Mesendoderm (in vitro differentiated cells): ENCODE measurements around the gene EYS.
A peak's percentile ranks its signal among the peaks of the same experiment; 100 is the strongest.

Experiments
- DNase-seq: peaks from one replicate; pipeline ENCODE4 v3.0.0; 2013
- H2AK5ac ChIP-seq: 2 replicates; pipeline ENCODE4 v1.6.1; 2013; ENCODE audit warnings: low read length, inconsistent platforms
- H2BK120ac ChIP-seq: 2 replicates; pipeline ENCODE4 v1.6.1; 2013; ENCODE audit warnings: low read depth, mild to moderate bottlenecking, low read length, moderate library complexity, mixed read lengths
- H2BK15ac ChIP-seq: replicated peaks from 2 replicates; pipeline ENCODE4 v1.6.1; 2013; ENCODE audit warnings: low read depth, mild to moderate bottlenecking, moderate library complexity
- H2BK5ac ChIP-seq: 2 replicates; pipeline ENCODE4 v1.6.1; 2013; ENCODE audit warnings: low read length, inconsistent platforms
- H3K18ac ChIP-seq: 2 replicates; pipeline ENCODE4 v1.6.1; 2013; ENCODE audit warnings: mild to moderate bottlenecking, low read length, mixed read lengths
- H3K23ac ChIP-seq: one replicate; pipeline ENCODE4 v1.6.1; 2013; ENCODE audit warnings: low read length
- H3K27ac ChIP-seq: 2 replicates; pipeline ENCODE4 v1.5.1; 2013; ENCODE audit warnings: low read depth, mild to moderate bottlenecking, inconsistent platforms, low read length, moderate library complexity
- H3K27me3 ChIP-seq: 2 replicates; pipeline ENCODE4 v1.6.1; 2013; ENCODE audit warnings: low read length, control low read depth, mild to moderate bottlenecking, inconsistent platforms; ENCODE audit not compliant: insufficient read depth, poor library complexity
- H3K36me3 ChIP-seq: 2 replicates; pipeline ENCODE4 v1.6.1; 2013; ENCODE audit warnings: low read length, inconsistent platforms; ENCODE audit not compliant: control insufficient read depth, insufficient read depth
- H3K4ac ChIP-seq: one replicate; pipeline ENCODE4 v1.6.1; 2013; ENCODE audit warnings: low read depth, mild to moderate bottlenecking, low read length, moderate library complexity
- H3K4me1 ChIP-seq: 2 replicates; pipeline ENCODE4 v1.6.1; 2013; ENCODE audit warnings: low read depth, low read length, inconsistent platforms; ENCODE audit not compliant: control insufficient read depth
- H3K4me2 ChIP-seq: 2 replicates; pipeline ENCODE4 v1.6.1; 2013; ENCODE audit warnings: low read length
- H3K4me3 ChIP-seq: 2 replicates; pipeline ENCODE4 v1.5.1; 2013; ENCODE audit warnings: mild to moderate bottlenecking, low read length
- H3K56ac ChIP-seq: one replicate; pipeline ENCODE4 v1.6.1; 2013; ENCODE audit warnings: low read length
- H3K79me1 ChIP-seq: 2 replicates; pipeline ENCODE4 v1.6.1; 2013; ENCODE audit warnings: low read length, inconsistent platforms
- H3K79me2 ChIP-seq: 2 replicates; pipeline ENCODE4 v1.6.1; 2013; ENCODE audit warnings: mild to moderate bottlenecking, low read length; ENCODE audit not compliant: control insufficient read depth, insufficient read depth
- H3K9ac ChIP-seq: 2 replicates; pipeline ENCODE4 v1.6.1; 2013; ENCODE audit warnings: low read length, inconsistent platforms
- H4K5ac ChIP-seq: one replicate; pipeline ENCODE4 v1.6.1; 2013; ENCODE audit warnings: low read length
- H4K8ac ChIP-seq: one replicate; pipeline ENCODE4 v1.6.1; 2013; ENCODE audit warnings: low read depth, mild to moderate bottlenecking, control low read depth, low read length, moderate library complexity
- WGBS: extraction: QIAGEN DNeasy Blood & Tissue Kit; methylation state at CpG from one replicate; pipeline ENCODE4 v1.1.7; 2013; ENCODE audit warnings: low lambda C conversion rate, missing lambda C conversion rate; ENCODE audit not compliant: insufficient coverage; ENCODE audit errors: extremely low coverage; 5-methylcytosine and 5-hydroxymethylcytosine counted together

EYS gene

GRCh38 chr6:65642776-65643175, 64.2 kb downstream of the EYS start:
- H4K5ac ChIP-seq, result no peak overlapping the region
- H3K36me3 ChIP-seq, result no peaks in the 10 kb centered on the region
- no peaks in the 10 kb centered on the region for H3K79me2 ChIP-seq
- H3K4ac ChIP-seq, result no peak overlapping the region
- no peak overlapping the region for H3K4me2 ChIP-seq
- H3K27me3 ChIP-seq, result no peaks in the 10 kb centered on the region
- H3K4me3 ChIP-seq, result no peak overlapping the region
- no peak overlapping the region for H2AK5ac ChIP-seq
- no peak overlapping the region for H4K8ac ChIP-seq
- no peaks in the 10 kb centered on the region for H3K4me1 ChIP-seq
- no peak overlapping the region for H2BK120ac ChIP-seq
- no peaks in the 10 kb centered on the region for H3K79me1 ChIP-seq
- H3K18ac ChIP-seq, result no peak overlapping the region
- H3K27ac ChIP-seq, result no peak overlapping the region
- no peak overlapping the region for H3K56ac ChIP-seq
- no peak overlapping the region for H2BK15ac ChIP-seq
- no peak for DNase-seq
- H2BK5ac ChIP-seq, result no peak overlapping the region
- WGBS, result no CpG with 5 or more reads among the region's 1 CpG
- H3K9ac ChIP-seq, result no peak overlapping the region
- no peak overlapping the region for H3K23ac ChIP-seq

DNA sequence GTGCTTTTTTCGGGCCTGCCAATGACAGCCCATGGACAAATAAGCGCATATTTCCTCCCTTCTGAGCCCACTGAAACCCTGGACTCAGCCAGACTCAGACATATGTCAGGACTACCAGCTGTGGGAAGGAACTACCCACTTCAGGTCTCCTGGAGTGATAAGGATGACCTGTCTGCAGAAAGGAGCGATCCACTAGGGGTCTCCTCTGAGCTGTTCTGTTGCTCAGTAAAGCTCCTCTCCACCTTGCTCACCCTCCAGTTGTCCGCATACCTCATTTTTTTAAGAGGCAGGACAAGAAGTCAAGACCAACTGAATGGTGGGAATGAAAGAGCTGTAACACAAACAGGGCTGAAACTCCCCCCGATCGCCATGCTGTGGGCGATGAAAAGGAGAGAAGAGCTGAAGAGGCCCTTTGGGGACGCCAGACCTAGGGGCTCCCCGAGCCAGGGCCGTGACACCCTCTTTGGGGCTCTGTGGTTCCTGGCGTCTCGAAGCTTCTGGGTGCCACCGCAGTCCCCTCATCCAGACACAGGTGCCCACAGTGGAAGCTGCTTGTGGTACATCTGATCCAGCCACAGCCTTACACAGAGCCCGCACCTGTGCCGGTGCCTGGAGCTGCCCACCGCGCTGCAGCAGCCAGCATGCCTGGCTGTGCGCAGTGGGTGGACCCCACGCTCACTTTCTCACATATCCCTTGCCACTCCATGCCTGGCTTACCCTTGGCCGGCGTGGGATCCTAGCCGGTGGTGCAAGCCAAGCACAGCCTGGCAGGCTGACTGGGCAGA, 68.8 kb downstream of the EYS start:
- Histone ChIP-seq H3K23ac (no peak overlapping the region), H3K4ac (no peak overlapping the region), H2AK5ac (no peak overlapping the region), H2BK15ac (no peak overlapping the region), H3K36me3 (no peaks in the 10 kb centered on the region), H3K27me3 (no peaks in the 10 kb centered on the region), H3K4me1 (no peaks in the 10 kb centered on the region), H3K4me3 (no peak overlapping the region), H3K27ac (no peak overlapping the region), H2BK5ac (no peak overlapping the region), H2BK120ac (no peak overlapping the region), H4K8ac (no peak overlapping the region), H3K4me2 (no peak overlapping the region), H3K9ac (no peak overlapping the region), H4K5ac (no peak overlapping the region), H3K18ac (no peak overlapping the region), H3K79me1 (no peaks in the 10 kb centered on the region), H3K79me2 (no peaks in the 10 kb centered on the region), H3K56ac (no peak overlapping the region)
- no CpG with 5 or more reads among the region's 22 CpGs for WGBS
- peak; percentile 77 for DNase-seq

- Histone ChIP-seq H3K4me2 (no peak overlapping the region), H3K4me3 (no peak overlapping the region), H3K4me1 (no peaks in the 10 kb centered on the region), H2BK120ac (no peak overlapping the region), H2AK5ac (no peak overlapping the region), H3K27me3 (no peaks in the 10 kb centered on the region), H3K9ac (no peak overlapping the region), H2BK15ac (no peak overlapping the region), H3K4ac (no peak overlapping the region), H3K79me1 (no peaks in the 10 kb centered on the region), H4K8ac (no peak overlapping the region), H4K5ac (no peak overlapping the region), H2BK5ac (no peak overlapping the region), H3K56ac (no peak overlapping the region), H3K79me2 (no peaks in the 10 kb centered on the region), H3K36me3 (no peaks in the 10 kb centered on the region), H3K23ac (no peak overlapping the region), H3K27ac (no peak overlapping the region), H3K18ac (no peak overlapping the region)
- no peak for DNase-seq
- WGBS, result no CpG with 5 or more reads among the region's 12 CpGs
Measured at GRCh38 chr6:65637289-65638046, 69.6 kb downstream of the EYS start.

DNA sequence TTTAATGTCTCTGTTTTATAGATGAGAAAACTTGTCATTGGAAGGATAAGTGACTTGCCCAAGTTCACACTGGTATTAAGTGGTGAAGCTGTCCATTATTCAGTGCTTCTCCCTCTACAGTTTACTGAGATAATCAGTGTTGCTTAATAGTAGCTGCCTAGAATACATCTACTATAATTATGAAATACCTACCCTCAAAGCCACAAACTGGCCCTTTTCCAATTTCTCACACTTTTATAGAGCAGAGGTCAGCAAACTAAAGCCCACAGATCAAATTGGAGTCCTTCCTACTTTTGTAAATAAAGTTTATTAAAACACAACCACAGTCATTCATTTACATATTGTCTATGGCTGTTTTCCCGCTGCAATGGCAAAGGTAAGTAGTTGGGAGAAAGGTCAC, 73.5 kb downstream of the EYS start:
- Histone ChIP-seq H2BK5ac (no peak overlapping the region), H4K8ac (no peak overlapping the region), H3K36me3 (no peaks in the 10 kb centered on the region), H3K4me1 (no peaks in the 10 kb centered on the region), H3K4me3 (no peak overlapping the region), H3K4ac (no peak overlapping the region), H3K56ac (no peak overlapping the region), H3K4me2 (no peak overlapping the region), H3K79me2 (no peaks in the 10 kb centered on the region), H3K27me3 (no peaks in the 10 kb centered on the region), H3K18ac (no peak overlapping the region), H2AK5ac (no peak overlapping the region), H3K9ac (no peak overlapping the region), H3K79me1 (no peaks in the 10 kb centered on the region), H4K5ac (no peak overlapping the region), H3K23ac (no peak overlapping the region), H2BK15ac (no peak overlapping the region), H2BK120ac (no peak overlapping the region), H3K27ac (no peak overlapping the region)
- no CpG with 5 or more reads among the region's 1 CpG for WGBS
- DNase-seq, result no peak

DNA sequence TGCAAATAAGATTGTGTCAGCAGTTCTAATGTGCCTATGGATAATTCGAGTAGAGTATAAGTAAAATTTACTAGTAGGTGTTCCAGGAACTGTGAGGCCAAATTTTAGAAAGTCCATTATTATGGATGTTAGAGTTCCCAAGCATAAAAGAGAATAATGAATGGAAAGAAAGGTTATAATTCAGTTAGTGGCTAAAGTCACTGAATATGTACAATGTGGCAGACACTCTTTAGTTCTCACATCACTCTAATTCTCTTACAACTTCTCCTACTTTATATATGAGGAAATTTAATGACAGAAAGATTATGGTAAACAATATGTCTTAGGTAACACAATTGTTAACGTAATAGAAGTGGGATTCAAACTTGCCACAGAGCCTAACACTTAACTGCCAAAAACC, 75.3 kb downstream of the EYS start:
- no CpG with 5 or more reads among the region's 2 CpGs for WGBS
- H3K4ac ChIP-seq, result no peak overlapping the region
- no peak overlapping the region for H4K5ac ChIP-seq
- no peak overlapping the region for H2BK15ac ChIP-seq
- H3K56ac ChIP-seq, result no peak overlapping the region
- H3K27me3 ChIP-seq, result no peaks in the 10 kb centered on the region
- H3K27ac ChIP-seq, result no peak overlapping the region
- H3K79me2 ChIP-seq, result no peaks in the 10 kb centered on the region
- H2BK120ac ChIP-seq, result no peak overlapping the region
- H2AK5ac ChIP-seq, result no peak overlapping the region
- no peaks in the 10 kb centered on the region for H3K36me3 ChIP-seq
- no peak overlapping the region for H3K18ac ChIP-seq
- no peaks in the 10 kb centered on the region for H3K79me1 ChIP-seq
- no peak overlapping the region for H4K8ac ChIP-seq
- H3K4me2 ChIP-seq, result no peak overlapping the region
- no peak overlapping the region for H3K9ac ChIP-seq
- no peak overlapping the region for H2BK5ac ChIP-seq
- no peaks in the 10 kb centered on the region for H3K4me1 ChIP-seq
- no peak overlapping the region for H3K23ac ChIP-seq
- no peak overlapping the region for H3K4me3 ChIP-seq
- DNase-seq, result no peak
